B cell (primary cell): ENCODE measurements around the gene MAU2. TPM values are rescaled to one million over a fixed set of nuclear protein-coding genes. Genes with fewer than 3 reads are reported as not detected.

ENCODE experiments used
- ATAC-seq: fragments of 200-7000 bp; cut with Tn5 transposase; one replicate; pipeline ENCODE4 v1.10.0; 2021; ENCODE audit warnings: low read depth, mild to moderate bottlenecking, moderate number of reproducible peaks, moderate library complexity
- CTCF ChIA-PET: fragments of 350-600 bp; sonication (Branson Sonifier 250); formaldehyde crosslinking; loops from one replicate; lab custom pipeline; 2021; ENCODE audit warnings: antibody characterized with exemption, inconsistent platforms; lab: Charles Lee
- POLR2A ChIA-PET: fragments of 350-600 bp; sonication (Branson Sonifier 250); formaldehyde crosslinking; loops from one replicate; lab custom pipeline; 2021; ENCODE audit warnings: antibody characterized with exemption; lab: Charles Lee
- DNase-seq: peaks from one replicate; pipeline ENCODE4 v3.0.0; 2013
- H2AFZ ChIP-seq: 2 replicates; pipeline ENCODE4 v1.6.1; 2012; ENCODE audit warnings: mild to moderate bottlenecking, low read depth, low read length; ENCODE audit not compliant: insufficient read depth, poor library complexity, severe bottlenecking
- H3K27ac ChIP-seq, 2 donors: 1 replicate in 1 of 2; 2 replicates in 1 of 2; pipeline ENCODE4 v1.5.1; 2012 to 2013; ENCODE audit warnings: low read length in 2 of 2, mild to moderate bottlenecking in 2 of 2, moderate library complexity in 1 of 2
- H3K27me3 ChIP-seq, 4 experiments: fragments of 200-600 bp in 1 of 4; sonication (generic) in 1 of 4; replicated peaks in 1 of 4; 1 replicate in 2 of 4; 2 replicates in 2 of 4; pipeline versions ENCODE4 v1.6.1 to v1.7.0; 2013 to 2016; ENCODE audit warnings: low read length in 3 of 4, mild to moderate bottlenecking in 2 of 4, mixed read lengths in 1 of 4, moderate library complexity in 1 of 4; ENCODE audit not compliant: insufficient read depth in 4 of 4, control insufficient read depth in 3 of 4; ENCODE audit errors: control extremely low read depth in 1 of 4
- H3K36me3 ChIP-seq, 2 experiments: replicated peaks in 1 of 2; 1 replicate in 1 of 2; 2 replicates in 1 of 2; pipeline versions ENCODE4 v1.6.1 to v1.7.1; 2013; ENCODE audit warnings: low read length in 1 of 2; ENCODE audit not compliant: insufficient read depth in 2 of 2, control insufficient read depth in 1 of 2; ENCODE audit errors: control extremely low read depth in 1 of 2, extremely low read depth in 1 of 2
- H3K4me1 ChIP-seq, 2 donors: fragments of 200-600 bp in 1 of 2; sonication (generic) in 1 of 2; 1 replicate in 1 of 2; 2 replicates in 1 of 2; pipeline versions ENCODE4 v1.5.1 to v1.6.1; 2013 to 2017; ENCODE audit warnings: low read length in 2 of 2; ENCODE audit not compliant: control insufficient read depth in 2 of 2, insufficient read depth in 2 of 2
- H3K4me2 ChIP-seq: replicated peaks from 2 replicates; pipeline ENCODE3; 2012; ENCODE audit warnings: mild to moderate bottlenecking, low read depth, low read length; ENCODE audit not compliant: poor library complexity, severe bottlenecking
- H3K4me3 ChIP-seq, 5 experiments: fragments of 200-600 bp in 1 of 5; sonication (generic) in 1 of 5; 1 replicate in 3 of 5; 2 replicates in 2 of 5; pipeline versions ENCODE4 v1.5.1 to v1.7.0; 2011 to 2016; ENCODE audit warnings: low read length in 4 of 5, mild to moderate bottlenecking in 4 of 5, low read depth in 2 of 5, control low read depth in 1 of 5, moderate library complexity in 1 of 5; ENCODE audit not compliant: insufficient read depth in 1 of 5; ENCODE audit errors: control extremely low read depth in 1 of 5, extremely low read depth in 1 of 5
- H3K79me2 ChIP-seq: fragments of 200-600 bp; sonication (generic); one replicate; pipeline ENCODE4 v1.6.0; 2016; ENCODE audit warnings: low read length; ENCODE audit not compliant: control insufficient read depth, insufficient read depth
- H3K9ac ChIP-seq: fragments of 200-600 bp; sonication (generic); 2 replicates; pipeline ENCODE4 v1.6.1; 2017; ENCODE audit warnings: mild to moderate bottlenecking, low read length, moderate library complexity
- H3K9me3 ChIP-seq, 3 donors: one replicate each; pipeline versions ENCODE4 v1.6.1 to v1.7.1; 2013; ENCODE audit warnings: low read length in 2 of 3; ENCODE audit not compliant: control insufficient read depth in 2 of 3, insufficient read depth in 1 of 3; ENCODE audit errors: control extremely low read depth in 1 of 3
- H4K20me1 ChIP-seq: 2 replicates; pipeline ENCODE4 v1.6.0; 2012; ENCODE audit warnings: mild to moderate bottlenecking, low read length; ENCODE audit not compliant: insufficient read depth, control insufficient read depth, poor library complexity, severe bottlenecking
- H3K27ac Mint-ChIP-seq: one replicate; pipeline ENCODE4 v1.8.0; 2021; ENCODE audit warnings: mixed read lengths
- H3K27me3 Mint-ChIP-seq: one replicate; pipeline ENCODE4 v1.8.0; 2021; ENCODE audit warnings: mixed read lengths
- H3K4me1 Mint-ChIP-seq: one replicate; pipeline ENCODE4 v1.8.0; 2021; ENCODE audit warnings: mixed read lengths
- H3K4me3 Mint-ChIP-seq: one replicate; pipeline ENCODE4 v1.8.0; 2021; ENCODE audit warnings: mixed read lengths
- H3K9me3 Mint-ChIP-seq: one replicate; pipeline ENCODE4 v1.8.0; 2022; ENCODE audit warnings: mixed read lengths; ENCODE audit not compliant: insufficient read depth
- CTCF ChIP-seq: fragments of 200-600 bp; IDR thresholded peaks from one replicate; pipeline ENCODE4 v1.8.0; 2022; ENCODE audit warnings: antibody characterized with exemption, mild to moderate bottlenecking
- EZH2 ChIP-seq: IDR thresholded peaks from 2 replicates; pipeline ENCODE4 v1.6.1; 2012; ENCODE audit warnings: borderline replicate concordance, low read depth, mild to moderate bottlenecking, moderate library complexity, low read length; ENCODE audit not compliant: insufficient read depth, poor library complexity, severe bottlenecking
- WGBS: methylation state at CpG from one replicate; pipeline ENCODE4 v1.1.5; 2013; ENCODE audit warnings: missing lambda C conversion rate; ENCODE audit not compliant: insufficient coverage; 5-methylcytosine and 5-hydroxymethylcytosine counted together
- intact Hi-C: fragments of 100-400 bp; cut with micrococcal nuclease; formaldehyde crosslinking; loops from one replicate; pipeline ENCODE4 v1.10.0; 2022
- polyA plus RNA-seq: library from polyadenylated mRNA; depleted of rRNA; stranded (reverse); fragments of >200 nt; gene quantifications from 2 replicates; pipeline ENCODE4 v1.2.3, GENCODE V29; 2012
- total RNA-seq, 2 donors: library from RNA; stranded (reverse); fragments of 120-200 nt in 1 of 2; gene quantifications; 1 replicate in 1 of 2; 2 replicates in 1 of 2; pipeline versions ENCODE4 v1.2.3 to v1.2.4, GENCODE V29; 2013 to 2022

The MAU2 gene
- total and polyA plus RNA-seq, 2 donors (not counting 1 experiment from before 2014, with no cell fraction given): 87.7 to 199 TPM

DNA sequence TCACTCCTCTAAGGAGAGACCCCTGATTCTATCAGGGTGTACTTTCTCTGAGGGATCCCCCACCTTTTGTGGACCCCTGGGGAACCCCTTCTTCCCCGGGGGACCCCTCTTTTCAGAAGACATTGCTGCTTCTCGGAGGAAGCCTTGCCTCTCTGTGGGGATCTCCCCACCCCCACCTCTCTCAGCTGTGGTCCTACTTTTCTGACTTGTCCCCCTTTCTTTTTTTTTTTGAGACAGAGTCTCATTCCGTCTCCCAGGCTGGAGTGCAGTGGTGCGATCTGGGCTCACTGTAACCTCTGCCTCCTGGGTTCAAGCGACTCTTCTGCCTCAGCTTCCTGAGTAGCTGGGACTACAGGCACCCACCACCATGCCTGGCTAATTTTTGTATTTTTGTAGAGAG lies 66.5 kb downstream of the MAU2 start:
- H3K9me3 Mint-ChIP-seq: no peaks in the 10 kb centered on the region
- peak overlapping the region; percentile 92 for H3K4me3 Mint-ChIP-seq
- 50% methylated on average over 2 of the region's 5 CpGs for WGBS
- Histone ChIP-seq H2AFZ (no peak overlapping the region), H3K4me3 (peak overlapping the region in 2 of 5 experiments; percentile 83 to 88), H4K20me1 (peaks cover 11% of the 10 kb centered on the region), H3K27ac (peak overlapping the region; percentile 5 to 89), H3K4me2 (peak overlapping the region; percentile 99), H3K9me3 (no peaks in the 10 kb centered on the region), H3K36me3 (no peaks in the 10 kb centered on the region), H3K79me2 (peaks cover 64% of the 10 kb centered on the region), H3K9ac (peak overlapping the region; percentile 87), H3K4me1 (peaks cover 15 to 24% of the 10 kb centered on the region in 2 donors), H3K27me3 (no peaks in the 10 kb centered on the region)
- no peaks in the 10 kb centered on the region for H3K27me3 Mint-ChIP-seq
- intact Hi-C loops: no loop called here
- peaks cover 52% of the 10 kb centered on the region for H3K4me1 Mint-ChIP-seq
- TF ChIP-seq CTCF (no peak), EZH2 (no peak)
- DNase-seq (no peak), ATAC-seq (no peak)
- POLR2A ChIA-PET: interaction anchor here (0.7 to 1.4 kb wide), 2 partner anchors 18 to 514 kb away, joined by 4 to 5 read pairs; partner anchors contain the start of genes GATAD2A and ZNF93
- H3K27ac Mint-ChIP-seq: peak overlapping the region; percentile 32
- CTCF ChIA-PET: interaction anchor here (0.7 kb wide), 1 partner anchor 102 kb away, joined by 3 read pairs; no protein-coding TSS in a partner anchor
